Spinal cord (tissue), 10 donors: ENCODE data around the gene NARS2. TPM values are rescaled to one million over a fixed set of nuclear protein-coding genes. Genes with fewer than 3 reads are reported as not detected.
"Not testable (repeated sequence)": the region's sequence is repeated elsewhere in the genome, so short reads cannot be mapped to it uniquely, and the experiment has no call there.

ENCODE experiments used
- DNase-seq, 6 donors: peaks; one replicate each; pipeline versions ENCODE4 v3.0.0 to v3.0.0-alpha.2; 2013 to 2015; ENCODE audit warnings: low spot score in 6 of 6, low read depth in 4 of 6
- H3K27ac ChIP-seq: one replicate; pipeline ENCODE4 v1.5.1; 2013; ENCODE audit warnings: low read depth, low read length, control low read depth
- H3K27me3 ChIP-seq: one replicate; pipeline ENCODE4 v1.6.1; 2013; ENCODE audit warnings: low read length; ENCODE audit not compliant: control insufficient read depth, insufficient read depth
- H3K36me3 ChIP-seq: one replicate; pipeline ENCODE4 v1.6.1; 2013; ENCODE audit warnings: low read length; ENCODE audit not compliant: control insufficient read depth, insufficient read depth
- H3K4me1 ChIP-seq: one replicate; pipeline ENCODE4 v1.6.1; 2013; ENCODE audit warnings: low read length; ENCODE audit not compliant: control insufficient read depth, insufficient read depth
- H3K4me3 ChIP-seq: one replicate; pipeline ENCODE4 v1.5.1; 2013; ENCODE audit warnings: low read depth, low read length, control low read depth
- H3K9me3 ChIP-seq: one replicate; pipeline ENCODE4 v1.6.1; 2013; ENCODE audit warnings: low read length; ENCODE audit not compliant: control insufficient read depth, insufficient read depth
- WGBS: methylation state at CpG from one replicate; pipeline ENCODE4 v1.1.5; 2013; ENCODE audit warnings: missing lambda C conversion rate; ENCODE audit not compliant: insufficient coverage; 5-methylcytosine and 5-hydroxymethylcytosine counted together
- polyA plus RNA-seq, 2 donors: library from polyadenylated mRNA; unstranded; fragments of 120-200 nt; gene quantifications; one replicate each; pipeline ENCODE4 v1.2.1, GENCODE V29; 2013; ENCODE audit not compliant: insufficient read length in 2 of 2
- total RNA-seq, 2 donors: library from RNA; depleted of rRNA in 1 of 2; stranded (reverse); fragments of 120-200 nt in 1 of 2; fragments of >200 nt in 1 of 2; gene quantifications; one replicate each; pipeline versions ENCODE4 v1.2.3 to v1.2.4, GENCODE V29; 2013 to 2014
- donor health status: healthy.

The NARS2 gene
- total and polyA plus RNA-seq, 4 donors, result 27.5 to 34.0 (median 30.6) TPM

GRCh38 chr11:78535027-78535426 is 39.6 kb downstream of the NARS2 start:
- WGBS, result no CpG with 5 or more reads among the region's 3 CpGs
- Histone ChIP-seq H3K36me3 (no peaks in the 10 kb centered on the region), H3K27ac (no peak overlapping the region), H3K4me3 (no peak overlapping the region), H3K27me3 (no peaks in the 10 kb centered on the region), H3K9me3 (no peaks in the 10 kb centered on the region), H3K4me1 (no peaks in the 10 kb centered on the region)
- DNase-seq, result no peak

DNA sequence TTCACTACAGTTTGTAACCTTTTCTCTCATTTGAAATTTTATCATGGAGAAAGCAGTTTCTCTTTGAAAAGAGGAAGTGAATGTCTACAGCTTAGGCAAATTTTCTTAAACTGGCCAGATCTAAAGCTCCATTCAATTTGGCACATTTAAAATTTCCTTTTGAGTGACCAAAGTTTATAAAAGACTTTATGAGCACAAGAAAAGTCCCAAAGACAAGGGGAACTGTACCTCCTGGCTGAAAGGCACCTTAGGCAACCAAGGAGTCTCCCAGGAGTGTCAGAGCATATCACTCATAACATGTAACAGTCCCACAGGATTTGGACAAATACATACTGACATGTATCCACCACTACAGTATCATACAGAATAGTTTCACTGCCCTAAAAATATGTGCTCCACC is 41.3 kb downstream of the NARS2 start:
- Histone ChIP-seq H3K27ac (no peak overlapping the region), H3K4me1 (no peaks in the 10 kb centered on the region), H3K36me3 (no peaks in the 10 kb centered on the region), H3K9me3 (no peaks in the 10 kb centered on the region), H3K4me3 (no peak overlapping the region), H3K27me3 (no peaks in the 10 kb centered on the region)
- DNase-seq, result no peak

- Histone ChIP-seq H3K4me3 (no peak overlapping the region), H3K9me3 (no peaks in the 10 kb centered on the region), H3K4me1 (no peaks in the 10 kb centered on the region), H3K36me3 (no peaks in the 10 kb centered on the region), H3K27ac (no peak overlapping the region), H3K27me3 (no peaks in the 10 kb centered on the region)
- 65% methylated on average over 2 of the region's 3 CpGs for WGBS
- DNase-seq, result no peak
Observed at GRCh38 chr11:78532991-78533390, 41.7 kb downstream of the NARS2 start.

DNA sequence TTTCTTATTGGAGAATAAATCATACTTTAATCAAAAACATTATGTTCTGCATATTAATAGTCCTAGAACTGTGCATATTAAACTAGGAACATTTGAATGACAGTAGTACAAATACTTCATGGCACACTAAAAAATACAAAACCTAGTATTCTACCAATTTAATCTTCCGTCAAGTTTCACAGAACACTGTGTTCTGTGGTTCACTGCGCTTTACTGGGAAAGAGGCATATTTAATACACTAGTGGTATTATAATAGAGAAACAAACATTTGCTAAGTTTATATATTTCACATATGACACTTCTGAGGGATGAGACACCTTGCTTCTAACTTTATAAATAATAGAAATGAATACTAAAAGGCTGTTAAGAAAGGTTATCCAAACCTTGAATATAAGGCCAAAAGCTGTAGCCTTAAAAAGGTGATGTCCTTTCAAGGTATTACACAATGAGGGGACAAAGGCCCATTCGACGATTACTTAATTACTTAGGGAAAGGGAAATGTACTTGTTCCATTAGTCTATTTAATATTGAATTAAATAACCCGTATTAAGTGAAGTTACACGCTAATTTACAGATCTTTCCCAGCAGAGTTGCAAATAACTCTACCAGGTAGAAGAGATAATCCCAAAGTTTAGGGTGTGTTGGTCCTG is 48.0 kb downstream of the NARS2 start:
- H3K4me3 ChIP-seq, result no peak overlapping the region
- no peak for DNase-seq
- no peaks in the 10 kb centered on the region for H3K36me3 ChIP-seq
- H3K27ac ChIP-seq, result no peak overlapping the region
- no CpG with 5 or more reads among the region's 6 CpGs for WGBS
- no peaks in the 10 kb centered on the region for H3K4me1 ChIP-seq
- H3K27me3 ChIP-seq, result no peaks in the 10 kb centered on the region
- H3K9me3 ChIP-seq, result no peaks in the 10 kb centered on the region

DNA sequence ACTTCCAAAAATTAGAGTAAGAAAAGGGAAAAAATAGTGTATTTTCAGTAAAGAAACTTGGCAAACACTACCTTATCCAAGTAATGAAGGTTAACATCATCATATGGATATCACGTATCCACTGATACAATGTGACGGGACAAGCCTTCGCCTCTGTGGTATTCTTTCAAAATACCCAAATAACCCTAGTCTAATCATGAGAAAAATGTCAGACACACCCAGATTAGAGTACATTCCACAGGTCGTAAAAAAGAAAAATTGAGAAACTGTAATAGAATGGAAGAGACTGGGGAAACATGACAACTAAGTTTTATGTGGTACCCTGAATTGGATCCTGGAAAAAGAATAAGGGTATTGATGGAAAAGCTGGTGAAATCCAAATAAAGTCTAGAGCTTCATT is 48.9 kb downstream of the NARS2 start:
- Histone ChIP-seq H3K9me3 (no peaks in the 10 kb centered on the region), H3K36me3 (no peaks in the 10 kb centered on the region), H3K27ac (no peak overlapping the region), H3K4me1 (no peaks in the 10 kb centered on the region), H3K4me3 (no peak overlapping the region), H3K27me3 (no peaks in the 10 kb centered on the region)
- WGBS, result 96% methylated on average over 4 of the region's 4 CpGs
- DNase-seq, result no peak

- Histone ChIP-seq H3K36me3 (no peaks in the 10 kb centered on the region), H3K4me3 (no peak overlapping the region), H3K9me3 (no peaks in the 10 kb centered on the region), H3K27me3 (no peaks in the 10 kb centered on the region), H3K27ac (no peak overlapping the region), H3K4me1 (no peaks in the 10 kb centered on the region)
- no peak for DNase-seq
- WGBS, result no CpG with 5 or more reads among the region's 1 CpG
Observed at GRCh38 chr11:78520230-78520629, 54.4 kb downstream of the NARS2 start.

GRCh38 chr11:78516281-78516680 is 58.4 kb downstream of the NARS2 start:
- H3K9me3 ChIP-seq, result no peaks in the 10 kb centered on the region
- H3K27me3 ChIP-seq, result no peaks in the 10 kb centered on the region
- no peak overlapping the region for H3K4me3 ChIP-seq
- no peak overlapping the region for H3K27ac ChIP-seq
- H3K4me1 ChIP-seq, result no peaks in the 10 kb centered on the region
- 93% methylated on average over 2 of the region's 4 CpGs for WGBS
- no peaks in the 10 kb centered on the region for H3K36me3 ChIP-seq
- peak in 1 of 6 donors; percentile 3 for DNase-seq

- 85% methylated on average over 4 of the region's 4 CpGs for WGBS
- H3K27me3 ChIP-seq, result no peaks in the 10 kb centered on the region
- H3K4me3 ChIP-seq, result no peak overlapping the region
- no peak overlapping the region for H3K27ac ChIP-seq
- H3K9me3 ChIP-seq, result peaks cover 3% of the 10 kb centered on the region
- H3K4me1 ChIP-seq, result no peaks in the 10 kb centered on the region
- DNase-seq, result no peak
- H3K36me3 ChIP-seq, result no peaks in the 10 kb centered on the region
Observed at GRCh38 chr11:78514922-78515502, 59.7 kb downstream of the NARS2 start.

DNA sequence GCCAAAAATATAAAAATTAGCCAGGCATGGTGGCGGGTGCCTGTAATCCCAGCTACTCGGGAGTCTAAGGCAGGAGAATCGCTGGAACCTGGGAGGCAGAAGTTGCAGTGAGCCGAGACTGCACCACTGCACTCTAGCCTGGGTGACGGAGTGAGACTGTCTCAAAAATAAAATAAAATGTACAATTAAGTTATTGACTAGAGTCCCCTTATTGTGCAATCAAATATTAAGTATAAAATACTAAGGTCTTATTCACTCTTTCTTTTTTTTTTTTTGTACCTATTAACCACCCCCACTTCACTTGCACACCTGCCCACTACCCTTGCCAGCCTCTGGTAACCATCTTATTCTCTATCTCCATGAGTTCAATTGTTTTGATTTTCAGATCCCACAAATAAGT is 61.6 kb downstream of the NARS2 start:
- H3K27ac ChIP-seq, DNase-seq, H3K36me3 ChIP-seq, H3K4me1 ChIP-seq, H3K27me3 ChIP-seq, H3K4me3 ChIP-seq, H3K9me3 ChIP-seq: not testable (repeated sequence)
- WGBS, result 100% methylated on average over 1 of the region's 5 CpGs

DNA sequence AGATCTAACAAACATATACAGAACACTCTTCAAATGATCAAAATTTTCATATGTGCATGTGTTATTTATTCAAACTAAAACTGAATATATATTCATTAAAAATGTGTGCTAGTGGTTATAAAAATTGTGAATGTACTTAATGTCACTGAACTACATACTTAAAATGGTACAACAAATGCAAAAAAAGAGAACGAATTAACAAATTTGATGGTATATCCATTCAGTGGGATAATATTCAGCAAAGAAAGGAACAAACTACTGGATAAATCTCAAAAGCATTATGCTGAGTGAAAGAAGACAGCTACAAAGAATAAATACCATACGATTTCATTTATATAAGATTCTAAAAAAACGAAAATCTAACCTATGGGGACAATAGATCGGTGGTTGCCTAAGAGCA is 64.1 kb downstream of the NARS2 start:
- H3K4me3 ChIP-seq, result no peak overlapping the region
- 100% methylated on average over 1 of the region's 4 CpGs for WGBS
- H3K27ac ChIP-seq, result no peak overlapping the region

More for the DNA sequence above, 64.1 kb downstream of the NARS2 start:
- DNase-seq, result no peak
- no peaks in the 10 kb centered on the region for H3K27me3 ChIP-seq
- H3K9me3 ChIP-seq, result peaks cover 3% of the 10 kb centered on the region
- H3K4me1 ChIP-seq, result no peaks in the 10 kb centered on the region
- H3K36me3 ChIP-seq, result no peaks in the 10 kb centered on the region
